ENCODE measurements around the gene NIN. TPM values are rescaled to one million over a fixed set of nuclear protein-coding genes. Genes with fewer than 3 reads are reported as not detected.

Gene NIN
- total RNA-seq, 1 experiment from 2014 or later = 16.9 TPM

DNA sequence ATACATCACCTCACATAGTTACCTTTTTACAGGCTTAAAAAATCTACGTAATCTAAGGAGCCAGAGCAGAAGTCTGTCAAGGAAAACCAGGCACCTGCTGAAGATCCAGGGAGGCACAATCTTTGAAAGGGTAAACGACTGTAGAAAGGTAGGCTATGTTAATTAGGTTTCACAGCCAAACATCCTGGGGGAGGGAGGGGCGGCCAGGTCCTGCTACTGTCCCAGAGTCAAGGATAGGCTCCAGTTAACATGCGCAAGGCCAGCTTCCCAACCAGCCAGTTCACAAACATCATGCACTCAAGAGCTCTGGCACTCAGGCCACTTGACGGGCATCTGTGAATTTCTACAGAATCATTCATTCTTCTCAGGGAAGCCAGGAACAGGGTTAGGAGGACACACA lies 22.9 kb downstream of the NIN start:
- no TSS peak for BruUV-seq (replicated peaks)
- Mint-ChIP-seq H3K27ac (ENCODE audit: unreplicated experiment) (no peak overlapping the region), H3K4me3 (ENCODE audit: unreplicated experiment) (no peak overlapping the region), H3K27me3 (ENCODE audit: insufficient read depth, unreplicated experiment) (no peaks in the 10 kb centered on the region), H3K36me3 (ENCODE audit: insufficient read depth, unreplicated experiment) (no peaks in the 10 kb centered on the region), H3K4me1 (ENCODE audit: low read depth, unreplicated experiment) (no peaks in the 10 kb centered on the region), H3K9me3 (ENCODE audit: unreplicated experiment) (no peaks in the 10 kb centered on the region)
- TF ChIP-seq, protein P1, sequence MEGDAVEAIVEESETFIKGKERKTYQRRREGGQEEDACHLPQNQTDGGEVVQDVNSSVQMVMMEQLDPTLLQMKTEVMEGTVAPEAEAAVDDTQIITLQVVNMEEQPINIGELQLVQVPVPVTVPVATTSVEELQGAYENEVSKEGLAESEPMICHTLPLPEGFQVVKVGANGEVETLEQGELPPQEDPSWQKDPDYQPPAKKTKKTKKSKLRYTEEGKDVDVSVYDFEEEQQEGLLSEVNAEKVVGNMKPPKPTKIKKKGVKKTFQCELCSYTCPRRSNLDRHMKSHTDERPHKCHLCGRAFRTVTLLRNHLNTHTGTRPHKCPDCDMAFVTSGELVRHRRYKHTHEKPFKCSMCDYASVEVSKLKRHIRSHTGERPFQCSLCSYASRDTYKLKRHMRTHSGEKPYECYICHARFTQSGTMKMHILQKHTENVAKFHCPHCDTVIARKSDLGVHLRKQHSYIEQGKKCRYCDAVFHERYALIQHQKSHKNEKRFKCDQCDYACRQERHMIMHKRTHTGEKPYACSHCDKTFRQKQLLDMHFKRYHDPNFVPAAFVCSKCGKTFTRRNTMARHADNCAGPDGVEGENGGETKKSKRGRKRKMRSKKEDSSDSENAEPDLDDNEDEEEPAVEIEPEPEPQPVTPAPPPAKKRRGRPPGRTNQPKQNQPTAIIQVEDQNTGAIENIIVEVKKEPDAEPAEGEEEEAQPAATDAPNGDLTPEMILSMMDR (IDR thresholded peaks at IDR 0.05; ENCODE audit: insufficient read depth in 1 of 2, low read depth in 1 of 2, low read length in 1 of 2, severe bottlenecking in 1 of 2, unreplicated experiment in 1 of 2) = no peak
- DNase-seq = no peak
- Histone ChIP-seq H3K4me1 (peaks cover 13% of the 10 kb centered on the region), H3K27me3 (replicated peaks; ENCODE audit: control insufficient read depth, insufficient read depth, low read length) (no peaks in the 10 kb centered on the region), H3K4me3 (ENCODE audit: low read depth, low read length) (no peak overlapping the region), H3K9me3 (no peaks in the 10 kb centered on the region), H3K36me3 (ENCODE audit: control insufficient read depth, insufficient read depth, low read length) (no peaks in the 10 kb centered on the region)
- intact Hi-C loops (cut with micrococcal nuclease; ENCODE audit: unreplicated experiment) = no loop called here
- ChIA-PET CTCF (no interaction called here), POLR2A (no interaction called here)

DNA sequence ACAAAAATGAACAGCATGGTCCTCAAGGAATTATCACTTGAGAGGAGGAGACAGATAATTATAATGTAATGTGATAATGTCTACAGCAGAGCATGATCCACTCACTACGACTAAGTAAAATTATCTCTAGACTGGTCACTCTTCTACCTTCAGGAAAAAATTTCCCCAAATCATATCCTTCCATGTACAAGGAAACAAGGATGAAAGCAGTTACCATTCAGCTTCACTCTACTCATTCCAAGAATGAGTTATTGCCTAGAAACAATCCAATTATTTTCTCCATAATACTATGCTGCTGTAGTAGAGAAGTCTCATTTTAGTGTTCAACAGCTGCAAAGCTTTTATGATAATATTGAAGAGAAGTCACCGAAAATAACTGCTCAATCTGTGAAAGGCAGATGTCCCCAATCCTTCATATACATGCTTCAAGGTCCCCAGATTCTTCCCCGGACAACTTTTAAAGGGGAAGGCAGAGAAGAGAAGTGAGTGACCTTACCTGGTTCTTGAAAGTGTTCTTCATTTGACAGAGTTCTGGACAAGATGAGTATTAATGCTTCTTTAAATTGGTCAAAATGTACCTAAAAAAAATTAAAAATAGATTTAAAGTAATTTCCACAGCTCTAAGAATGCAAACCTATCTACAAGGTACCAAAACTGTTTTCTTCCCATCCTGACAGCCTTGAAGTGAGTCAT lies 24.6 kb downstream of the NIN start:
- H3K4me3 Mint-ChIP-seq (ENCODE audit: unreplicated experiment) = no peak overlapping the region
- H3K4me1 Mint-ChIP-seq (ENCODE audit: low read depth, unreplicated experiment) = no peaks in the 10 kb centered on the region
- H3K27ac Mint-ChIP-seq (ENCODE audit: unreplicated experiment) = no peak overlapping the region
- H3K9me3 Mint-ChIP-seq (ENCODE audit: unreplicated experiment) = no peaks in the 10 kb centered on the region
- H3K27me3 Mint-ChIP-seq (ENCODE audit: insufficient read depth, unreplicated experiment) = no peaks in the 10 kb centered on the region
- CTCF ChIA-PET = no interaction called here
- Histone ChIP-seq H3K36me3 (ENCODE audit: control insufficient read depth, insufficient read depth, low read length) (no peaks in the 10 kb centered on the region), H3K4me1 (no peaks in the 10 kb centered on the region), H3K4me3 (ENCODE audit: low read depth, low read length) (no peak overlapping the region), H3K9me3 (no peaks in the 10 kb centered on the region), H3K27me3 (replicated peaks; ENCODE audit: control insufficient read depth, insufficient read depth, low read length) (no peaks in the 10 kb centered on the region)
- H3K36me3 Mint-ChIP-seq (ENCODE audit: insufficient read depth, unreplicated experiment) = no peaks in the 10 kb centered on the region
- intact Hi-C loops (cut with micrococcal nuclease; ENCODE audit: unreplicated experiment) = no loop called here
- no peak for DNase-seq
- no TSS peak for BruUV-seq (replicated peaks)
- TF ChIP-seq, protein P1 (IDR thresholded peaks at IDR 0.05; ENCODE audit: insufficient read depth in 1 of 2, low read depth in 1 of 2, low read length in 1 of 2, severe bottlenecking in 1 of 2, unreplicated experiment in 1 of 2) = no peak
- POLR2A ChIA-PET = no interaction called here

DNA sequence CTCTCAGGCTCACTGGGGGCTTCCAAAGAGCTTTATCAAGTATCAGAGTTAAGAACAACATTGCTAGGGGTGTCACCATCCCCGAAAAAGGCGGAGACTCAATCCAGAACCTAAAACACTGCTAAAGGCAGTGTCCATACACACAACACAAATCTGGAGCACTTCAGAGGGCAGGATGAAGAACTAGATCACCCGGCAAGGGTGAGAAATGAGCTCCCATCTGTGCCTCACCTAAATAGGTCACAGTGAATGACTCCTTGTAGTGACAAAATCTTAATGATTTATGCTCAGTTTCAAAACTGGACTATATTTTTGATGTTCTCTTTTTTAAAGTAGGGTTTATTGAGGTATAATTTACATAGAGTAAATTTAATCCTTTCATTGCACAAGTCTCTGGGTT lies 25.6 kb downstream of the NIN start:
- no peak overlapping the region for H3K27ac Mint-ChIP-seq (ENCODE audit: unreplicated experiment)

More for the DNA sequence above, 25.6 kb downstream of the NIN start:
- BruUV-seq (replicated peaks) = no TSS peak
- POLR2A ChIA-PET = no interaction called here
- CTCF ChIA-PET = no interaction called here
- intact Hi-C loops (cut with micrococcal nuclease; ENCODE audit: unreplicated experiment) = no loop called here
- DNase-seq = no peak
- no peaks in the 10 kb centered on the region for H3K36me3 Mint-ChIP-seq (ENCODE audit: insufficient read depth, unreplicated experiment)
- H3K4me1 Mint-ChIP-seq (ENCODE audit: low read depth, unreplicated experiment) = no peaks in the 10 kb centered on the region
- Histone ChIP-seq H3K4me3 (ENCODE audit: low read depth, low read length) (no peak overlapping the region), H3K27me3 (replicated peaks; ENCODE audit: control insufficient read depth, insufficient read depth, low read length) (no peaks in the 10 kb centered on the region), H3K4me1 (no peaks in the 10 kb centered on the region), H3K9me3 (no peaks in the 10 kb centered on the region), H3K36me3 (ENCODE audit: control insufficient read depth, insufficient read depth, low read length) (no peaks in the 10 kb centered on the region)
- TF ChIP-seq, protein P1 (IDR thresholded peaks at IDR 0.05; ENCODE audit: insufficient read depth in 1 of 2, low read depth in 1 of 2, low read length in 1 of 2, severe bottlenecking in 1 of 2, unreplicated experiment in 1 of 2) = no peak
- H3K27me3 Mint-ChIP-seq (ENCODE audit: insufficient read depth, unreplicated experiment) = no peaks in the 10 kb centered on the region
- H3K9me3 Mint-ChIP-seq (ENCODE audit: unreplicated experiment) = no peaks in the 10 kb centered on the region
- H3K4me3 Mint-ChIP-seq (ENCODE audit: unreplicated experiment) = no peak overlapping the region
